Gastroesophageal sphincter (tissue), 4 donors: Measurements from ENCODE around the gene MCCD1. TPM values are rescaled to one million over a fixed set of nuclear protein-coding genes. Genes with fewer than 3 reads are reported as not detected.

Experiments used
- ATAC-seq: fragments of 150-250 bp; one replicate; pipeline ENCODE4 v1.9.1; 2016; ENCODE audit warnings: mild to moderate bottlenecking, moderate library complexity
- H3K27ac ChIP-seq, 4 donors: fragments of 200-600 bp; sonication (generic) in 3 of 4; 1 replicate in 3 of 4; 2 replicates in 1 of 4; pipeline ENCODE4 v1.5.1; 2016 to 2019
- H3K27me3 ChIP-seq: fragments of 200-600 bp; sonication (generic); one replicate; pipeline ENCODE4 v1.5.1; 2019
- H3K36me3 ChIP-seq, 2 donors: fragments of 200-600 bp; sonication (generic); one replicate each; pipeline ENCODE4 v1.5.1; 2019; ENCODE audit warnings: control low read depth in 1 of 2
- H3K4me1 ChIP-seq, 3 donors: fragments of 200-600 bp; sonication (generic); 1 replicate in 2 of 3; 2 replicates in 1 of 3; pipeline ENCODE4 v1.5.1; 2016 to 2019; ENCODE audit warnings: control low read depth in 2 of 3
- H3K4me3 ChIP-seq, 2 donors: fragments of 200-600 bp; sonication (generic); one replicate each; pipeline ENCODE4 v1.5.1; 2019; ENCODE audit warnings: mild to moderate bottlenecking in 1 of 2, moderate library complexity in 1 of 2
- H3K9me3 ChIP-seq, 3 donors: fragments of 200-600 bp; sonication (generic); one replicate each; pipeline ENCODE4 v1.5.1; 2017 to 2019; ENCODE audit warnings: control low read depth in 2 of 3
- CTCF ChIP-seq, 4 experiments: fragments of 200-600 bp in 2 of 4; fragments of 450-650 bp in 2 of 4; sonication (generic) in 1 of 4; IDR thresholded peaks; one replicate each; pipeline ENCODE4 v1.5.1; 2017 to 2019; ENCODE audit warnings: antibody characterized with exemption in 4 of 4, mild to moderate bottlenecking in 2 of 4, moderate library complexity in 2 of 4
- EP300 ChIP-seq: sonication (generic); formaldehyde crosslinking; IDR thresholded peaks from one replicate; pipeline ENCODE4 v1.6.1; 2017; ENCODE audit warnings: antibody characterized with exemption, mild to moderate bottlenecking
- POLR2A ChIP-seq, 2 donors: fragments of 450-650 bp; IDR thresholded peaks; one replicate each; pipeline ENCODE4 v1.6.1; 2017; ENCODE audit warnings: antibody characterized with exemption in 2 of 2, mild to moderate bottlenecking in 2 of 2, moderate library complexity in 1 of 2
- POLR2AphosphoS5 ChIP-seq: sonication (generic); formaldehyde crosslinking; IDR thresholded peaks from one replicate; pipeline ENCODE4 v1.6.1; 2017; ENCODE audit warnings: antibody characterized with exemption
- WGBS, 2 donors: methylation state at CpG; one replicate each; pipeline ENCODE4 v1.1.5; 2018; ENCODE audit warnings: low coverage in 1 of 2; 5-methylcytosine and 5-hydroxymethylcytosine counted together
- total RNA-seq, 4 donors: library from RNA; depleted of rRNA; stranded (reverse); fragments of >200 nt; gene quantifications; one replicate each; pipeline ENCODE4 v1.1.0, GENCODE V29; 2016

MCCD1 gene
- total RNA-seq, 4 donors from 2014 or later, result not detected

GRCh38 chr6:31534521-31535040 is 5.8 kb downstream of the MCCD1 start:
- Histone ChIP-seq H3K27me3 (no peaks in the 10 kb centered on the region), H3K4me3 (no peak overlapping the region), H3K36me3 (peaks cover 8 to 100% of the 10 kb centered on the region in 2 donors), H3K9me3 (no peaks in the 10 kb centered on the region), H3K27ac (no peak overlapping the region), H3K4me1 (peaks cover 6 to 37% (median 8%) of the 10 kb centered on the region in 3 donors)
- no peak for TF ChIP-seq POLR2A (IDR thresholded peaks at IDR 0.05)
- TF ChIP-seq CTCF (IDR thresholded peaks at IDR 0.05), result no peak
- no peak for TF ChIP-seq EP300
- no peak for TF ChIP-seq POLR2AphosphoS5
- ATAC-seq, result no peak
- WGBS, 2 donors, result 42 to 94% methylated on average over 2 to 7 of the region's 24 CpGs

DNA sequence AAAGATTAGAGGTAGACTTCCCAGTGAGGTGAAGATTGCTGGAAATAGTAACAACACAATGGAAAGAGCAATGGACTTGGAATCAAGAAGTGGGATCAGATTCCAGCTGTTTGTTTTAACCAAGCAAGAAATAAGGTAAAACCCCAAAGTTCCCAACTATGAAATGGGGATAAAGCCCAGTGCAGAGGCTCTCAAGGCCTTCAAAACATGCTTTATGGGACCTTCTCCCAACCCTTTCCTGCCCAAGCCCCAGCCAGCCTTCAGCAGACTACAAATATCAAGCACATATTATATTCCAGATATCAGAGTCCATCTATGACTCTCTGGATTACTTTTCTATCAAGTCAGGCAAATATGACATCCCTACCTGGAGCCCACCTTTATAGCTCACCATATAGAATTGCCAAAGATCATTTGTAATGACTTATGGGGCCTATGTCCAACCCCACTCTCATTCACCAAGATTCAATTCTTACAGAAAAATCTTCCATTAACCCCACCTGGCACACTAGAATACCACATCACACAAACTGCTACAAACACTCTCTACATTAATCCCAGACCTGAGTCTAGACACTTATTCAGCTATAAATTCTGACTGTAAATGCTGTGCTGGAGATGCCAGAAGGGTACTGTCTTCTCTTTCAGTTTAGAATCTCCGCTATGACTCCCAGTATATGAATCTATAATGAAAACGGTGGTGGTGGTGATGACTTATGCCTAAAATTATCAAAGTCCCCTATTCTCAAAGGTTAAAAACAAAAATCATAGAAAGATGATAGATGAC is 7.0 kb downstream of the MCCD1 start:
- Histone ChIP-seq H3K4me3 (no peak overlapping the region), H3K36me3 (peaks cover 8 to 97% of the 10 kb centered on the region in 2 donors), H3K27ac (no peak overlapping the region), H3K9me3 (no peaks in the 10 kb centered on the region), H3K27me3 (no peaks in the 10 kb centered on the region), H3K4me1 (peaks cover 9 to 49% (median 18%) of the 10 kb centered on the region in 3 donors)
- no peak for ATAC-seq
- 23 to 83% methylated on average over 1 to 2 of the region's 2 CpGs for whole genome bisulfite sequencing, 2 donors
- TF ChIP-seq POLR2AphosphoS5, result no peak

DNA sequence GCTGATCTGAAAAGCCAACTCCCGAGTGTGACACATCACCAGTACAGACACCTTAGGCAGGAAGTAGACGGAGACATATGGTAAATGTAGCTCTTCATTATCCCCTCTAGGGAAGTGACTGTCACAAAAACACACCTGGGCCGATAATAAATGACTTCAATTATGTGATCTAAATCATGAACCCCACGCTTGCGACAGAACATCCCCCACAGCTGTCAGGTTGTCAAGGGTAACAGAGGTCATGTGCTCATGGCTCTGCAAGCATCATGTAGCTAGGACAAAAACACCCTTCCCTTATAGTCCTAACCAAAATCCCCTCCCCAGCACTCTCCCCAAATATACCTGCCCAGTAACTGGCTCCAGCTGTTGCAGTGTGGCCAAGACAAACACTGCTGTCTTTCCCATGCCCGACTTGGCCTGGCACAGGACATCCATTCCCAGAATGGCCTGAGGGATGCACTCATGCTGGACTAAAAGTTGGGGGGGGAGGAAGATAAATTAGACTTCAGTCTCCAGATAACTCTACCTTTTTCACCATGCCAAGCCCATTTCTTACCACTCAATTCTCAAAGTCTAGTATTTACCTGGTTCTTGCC is 10.1 kb downstream of the MCCD1 start:
- TF ChIP-seq POLR2AphosphoS5 (no peak), EP300 (no peak), POLR2A (IDR thresholded peaks at IDR 0.05) (no peak)
- H3K27ac ChIP-seq, result peak overlapping the region in 1 of 4 donors; percentile 4

GRCh38 chr6:31540640-31541039 is 11.9 kb downstream of the MCCD1 start:
- peak overlapping the region; percentile 83 to 96 (median 94) for H3K27ac ChIP-seq
- peak overlapping the region; percentile 76 to 92 for H3K4me3 ChIP-seq
- peaks cover 7 to 48% of the 10 kb centered on the region in 2 donors for H3K36me3 ChIP-seq
- no peaks in the 10 kb centered on the region for H3K27me3 ChIP-seq
- TF ChIP-seq POLR2AphosphoS5, result no peak
- no peak for TF ChIP-seq EP300
- no peak for ATAC-seq
- peaks cover 9 to 64% (median 24%) of the 10 kb centered on the region in 3 donors for H3K4me1 ChIP-seq
- no peaks in the 10 kb centered on the region for H3K9me3 ChIP-seq
- 12 to 17% methylated on average over 2 to 4 of the region's 4 CpGs for WGBS, 2 donors

More for the DNA sequence above, 10.1 kb downstream of the MCCD1 start:
- Histone ChIP-seq H3K36me3 (peaks cover 8 to 66% of the 10 kb centered on the region in 2 donors), H3K4me3 (peak overlapping the region in 1 of 2 donors; percentile 76), H3K9me3 (no peaks in the 10 kb centered on the region), H3K4me1 (peaks cover 9 to 64% (median 24%) of the 10 kb centered on the region in 3 donors), H3K27me3 (no peaks in the 10 kb centered on the region)
- ATAC-seq, result no peak
- 50 to 52% methylated on average over 3 to 5 of the region's 6 CpGs for WGBS, 2 donors

GRCh38 chr6:31541059-31541657 is 12.4 kb downstream of the MCCD1 start:
- H3K9me3 ChIP-seq, result no peaks in the 10 kb centered on the region
- ATAC-seq, result no peak
- no peaks in the 10 kb centered on the region for H3K27me3 ChIP-seq
- H3K27ac ChIP-seq, result peak overlapping the region; percentile 83 to 96 (median 94)
- H3K4me3 ChIP-seq, result peak overlapping the region; percentile 76 to 92
- peaks cover 2 to 43% of the 10 kb centered on the region in 2 donors for H3K36me3 ChIP-seq
- WGBS, 2 donors, result 1% methylated on average over 14 to 18 of the region's 21 CpGs
- peaks cover 9 to 63% (median 26%) of the 10 kb centered on the region in 3 donors for H3K4me1 ChIP-seq
- no peak for TF ChIP-seq CTCF (IDR thresholded peaks at IDR 0.05)
- TF ChIP-seq POLR2AphosphoS5, result no peak
- no peak for TF ChIP-seq POLR2A (IDR thresholded peaks at IDR 0.05)
- TF ChIP-seq EP300, result no peak
